H1 (cell line): Measurements from ENCODE around the gene SPTBN5.

Source experiments
- GTF2F1 ChIP-seq: IDR thresholded peaks from 2 replicates; pipeline ENCODE4 v1.6.1; 2012; ENCODE audit warnings: low read depth, low read length, improper control_type of control experiment, borderline replicate concordance
- HDAC6 ChIP-seq: IDR thresholded peaks from one replicate; pipeline ENCODE4 v1.7.1; 2012; ENCODE audit warnings: low read depth, mild to moderate bottlenecking, inconsistent platforms, low read length, moderate library complexity
- NANOG ChIP-seq: IDR thresholded peaks from 2 replicates; pipeline ENCODE4 v1.6.1; 2011; ENCODE audit warnings: low read length, low read depth, mild to moderate bottlenecking, inconsistent platforms; ENCODE audit not compliant: insufficient read depth, poor library complexity, severe bottlenecking
- POLR2A ChIP-seq, 2 experiments: IDR thresholded peaks; 1 replicate in 1 of 2; 2 replicates in 1 of 2; pipeline ENCODE4 v1.6.1; 2011; ENCODE audit warnings: low read depth in 2 of 2, low read length in 2 of 2, mild to moderate bottlenecking in 2 of 2; ENCODE audit errors: control extremely low read depth in 1 of 2
- POLR2AphosphoS5 ChIP-seq: IDR thresholded peaks from 2 replicates; pipeline ENCODE4 v1.6.1; 2011; ENCODE audit warnings: low read depth, low read length
- RFX5 ChIP-seq: IDR thresholded peaks from 2 replicates; pipeline ENCODE4 v1.6.1; 2011; ENCODE audit warnings: low read depth, low read length, improper control_type of control experiment, borderline replicate concordance
- RNF2 ChIP-seq: fragments of 200-900, 300-1000 bp; sonication (generic); IDR thresholded peaks from 2 replicates; pipeline ENCODE4 v1.7.1; 2016; ENCODE audit warnings: borderline replicate concordance, low read depth, mild to moderate bottlenecking, antibody characterized with exemption, low read length; ENCODE audit not compliant: poor library complexity, severe bottlenecking; ENCODE audit errors: missing control alignments
- SP4 ChIP-seq: IDR thresholded peaks from 2 replicates; pipeline ENCODE4 v1.6.1; 2012; ENCODE audit warnings: low read length, inconsistent platforms
- TEAD4 ChIP-seq: IDR thresholded peaks from 2 replicates; pipeline ENCODE4 v1.6.1; 2012; ENCODE audit warnings: low read depth, low read length, inconsistent platforms, mixed read lengths
- TF ChIP-seq, protein P1 (sequence below), 3 experiments: IDR thresholded peaks; 1 replicate in 2 of 3; 2 replicates in 1 of 3; pipeline versions ENCODE4 v1.5.1 to v1.6.1; 2011; ENCODE audit warnings: low read length in 3 of 3, mild to moderate bottlenecking in 3 of 3, inconsistent platforms in 2 of 3, low read depth in 1 of 3, moderate library complexity in 1 of 3; ENCODE audit not compliant: insufficient read depth in 1 of 3; ENCODE audit errors: control extremely low read depth in 1 of 3
- TF ChIP-seq, protein P2 (sequence below): IDR thresholded peaks from 2 replicates; pipeline ENCODE4 v1.6.1; 2012; ENCODE audit warnings: inconsistent platforms

DNA sequence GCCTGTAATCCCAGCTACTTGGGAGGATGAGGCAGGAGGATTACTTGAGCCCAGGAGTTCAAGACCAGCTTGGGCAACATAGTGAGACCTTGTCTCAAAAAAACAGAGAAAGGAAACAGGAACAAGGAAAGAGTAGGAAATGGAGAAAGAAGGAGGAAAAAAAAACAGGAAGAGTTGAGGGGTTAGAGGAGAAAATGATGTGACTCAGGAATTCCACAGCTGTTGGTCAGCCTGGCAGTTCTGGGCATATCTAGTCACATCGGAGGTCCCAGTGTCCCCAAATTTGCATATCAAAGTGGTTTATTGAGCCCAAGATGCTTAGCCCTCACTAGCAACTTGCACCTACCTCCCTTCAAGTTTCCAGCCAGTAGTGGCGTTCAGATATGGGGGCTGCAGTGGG lies 84.7 kb downstream of the SPTBN5 start:
- TF ChIP-seq, protein P1, sequence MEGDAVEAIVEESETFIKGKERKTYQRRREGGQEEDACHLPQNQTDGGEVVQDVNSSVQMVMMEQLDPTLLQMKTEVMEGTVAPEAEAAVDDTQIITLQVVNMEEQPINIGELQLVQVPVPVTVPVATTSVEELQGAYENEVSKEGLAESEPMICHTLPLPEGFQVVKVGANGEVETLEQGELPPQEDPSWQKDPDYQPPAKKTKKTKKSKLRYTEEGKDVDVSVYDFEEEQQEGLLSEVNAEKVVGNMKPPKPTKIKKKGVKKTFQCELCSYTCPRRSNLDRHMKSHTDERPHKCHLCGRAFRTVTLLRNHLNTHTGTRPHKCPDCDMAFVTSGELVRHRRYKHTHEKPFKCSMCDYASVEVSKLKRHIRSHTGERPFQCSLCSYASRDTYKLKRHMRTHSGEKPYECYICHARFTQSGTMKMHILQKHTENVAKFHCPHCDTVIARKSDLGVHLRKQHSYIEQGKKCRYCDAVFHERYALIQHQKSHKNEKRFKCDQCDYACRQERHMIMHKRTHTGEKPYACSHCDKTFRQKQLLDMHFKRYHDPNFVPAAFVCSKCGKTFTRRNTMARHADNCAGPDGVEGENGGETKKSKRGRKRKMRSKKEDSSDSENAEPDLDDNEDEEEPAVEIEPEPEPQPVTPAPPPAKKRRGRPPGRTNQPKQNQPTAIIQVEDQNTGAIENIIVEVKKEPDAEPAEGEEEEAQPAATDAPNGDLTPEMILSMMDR (IDR thresholded peaks at IDR 0.05; ENCODE audit: control extremely low read depth in 1 of 3, insufficient read depth in 1 of 3, low read depth in 1 of 3, low read length in 3 of 3), result no peak
- no peak for TF ChIP-seq TEAD4
- no peak for TF ChIP-seq HDAC6
- TF ChIP-seq NANOG, result no peak
- TF ChIP-seq GTF2F1, result no peak
- TF ChIP-seq RFX5, result no peak
- TF ChIP-seq POLR2AphosphoS5, result no peak
- TF ChIP-seq, protein P2, sequence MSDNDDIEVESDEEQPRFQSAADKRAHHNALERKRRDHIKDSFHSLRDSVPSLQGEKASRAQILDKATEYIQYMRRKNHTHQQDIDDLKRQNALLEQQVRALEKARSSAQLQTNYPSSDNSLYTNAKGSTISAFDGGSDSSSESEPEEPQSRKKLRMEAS, result no peak
- TF ChIP-seq SP4, result no peak
- TF ChIP-seq RNF2, result no peak
- TF ChIP-seq POLR2A (IDR thresholded peaks at IDR 0.05; ENCODE audit: control extremely low read depth in 1 of 2, low read depth in 2 of 2, low read length in 2 of 2), result no peak
